Measurements from ENCODE around the gene ACSF3.
A peak's percentile ranks its signal among the peaks of the same experiment; 100 is the strongest.

Gene ACSF3

DNA sequence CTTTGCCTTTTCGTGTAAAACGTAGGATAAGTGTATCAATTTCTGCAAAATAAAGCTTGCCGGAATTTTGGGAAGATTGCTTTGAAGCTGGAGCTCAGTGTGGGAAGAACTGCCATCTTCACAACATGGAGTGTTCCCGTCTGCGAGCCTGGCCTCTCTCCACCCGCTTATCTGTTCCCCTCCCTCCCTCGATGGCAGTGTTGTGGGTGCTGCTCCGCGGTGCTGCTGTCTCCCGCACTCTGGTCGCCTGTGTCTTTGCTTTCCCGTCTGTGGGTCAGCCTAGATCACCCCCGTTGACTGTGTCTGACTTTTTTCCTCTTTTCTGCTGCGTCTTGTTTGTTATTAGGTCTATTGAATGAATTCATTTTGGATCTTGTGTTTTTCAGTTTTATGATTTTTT lies 17.0 kb downstream of the ACSF3 start:
- TF ChIP-seq, protein P1, sequence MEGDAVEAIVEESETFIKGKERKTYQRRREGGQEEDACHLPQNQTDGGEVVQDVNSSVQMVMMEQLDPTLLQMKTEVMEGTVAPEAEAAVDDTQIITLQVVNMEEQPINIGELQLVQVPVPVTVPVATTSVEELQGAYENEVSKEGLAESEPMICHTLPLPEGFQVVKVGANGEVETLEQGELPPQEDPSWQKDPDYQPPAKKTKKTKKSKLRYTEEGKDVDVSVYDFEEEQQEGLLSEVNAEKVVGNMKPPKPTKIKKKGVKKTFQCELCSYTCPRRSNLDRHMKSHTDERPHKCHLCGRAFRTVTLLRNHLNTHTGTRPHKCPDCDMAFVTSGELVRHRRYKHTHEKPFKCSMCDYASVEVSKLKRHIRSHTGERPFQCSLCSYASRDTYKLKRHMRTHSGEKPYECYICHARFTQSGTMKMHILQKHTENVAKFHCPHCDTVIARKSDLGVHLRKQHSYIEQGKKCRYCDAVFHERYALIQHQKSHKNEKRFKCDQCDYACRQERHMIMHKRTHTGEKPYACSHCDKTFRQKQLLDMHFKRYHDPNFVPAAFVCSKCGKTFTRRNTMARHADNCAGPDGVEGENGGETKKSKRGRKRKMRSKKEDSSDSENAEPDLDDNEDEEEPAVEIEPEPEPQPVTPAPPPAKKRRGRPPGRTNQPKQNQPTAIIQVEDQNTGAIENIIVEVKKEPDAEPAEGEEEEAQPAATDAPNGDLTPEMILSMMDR (IDR thresholded peaks at IDR 0.05; ENCODE audit: insufficient read depth, low read depth, low read length, missing control alignments) = no peak
- no peak for DNase-seq (ENCODE audit: low read depth)
- no peak overlapping the region for H3K4me3 ChIP-seq (ENCODE audit: low read depth, low read length)

DNA sequence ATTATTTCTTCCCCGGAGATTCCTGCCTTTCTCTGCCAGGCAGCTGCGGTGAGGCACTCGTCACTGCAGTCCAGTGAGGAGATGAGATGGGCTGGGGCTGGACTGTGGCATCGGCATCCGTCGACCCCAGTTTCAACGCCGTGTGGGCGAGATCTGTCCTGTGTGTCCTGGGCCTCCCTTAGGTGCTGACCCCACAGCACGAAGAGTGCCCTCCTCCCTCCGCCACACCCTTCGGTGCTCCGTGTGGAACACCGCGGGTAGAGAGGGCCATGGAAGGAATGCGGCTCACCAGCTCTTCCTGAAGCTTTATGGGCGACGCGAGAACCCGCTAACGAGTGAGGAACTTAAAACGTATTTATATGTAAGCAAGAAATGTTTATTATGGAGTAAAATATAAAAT lies 17.6 kb downstream of the ACSF3 start:
- no peak overlapping the region for H3K4me3 ChIP-seq (ENCODE audit: low read depth, low read length)
- TF ChIP-seq, protein P1 (IDR thresholded peaks at IDR 0.05; ENCODE audit: insufficient read depth, low read depth, low read length, missing control alignments) = no peak

DNA sequence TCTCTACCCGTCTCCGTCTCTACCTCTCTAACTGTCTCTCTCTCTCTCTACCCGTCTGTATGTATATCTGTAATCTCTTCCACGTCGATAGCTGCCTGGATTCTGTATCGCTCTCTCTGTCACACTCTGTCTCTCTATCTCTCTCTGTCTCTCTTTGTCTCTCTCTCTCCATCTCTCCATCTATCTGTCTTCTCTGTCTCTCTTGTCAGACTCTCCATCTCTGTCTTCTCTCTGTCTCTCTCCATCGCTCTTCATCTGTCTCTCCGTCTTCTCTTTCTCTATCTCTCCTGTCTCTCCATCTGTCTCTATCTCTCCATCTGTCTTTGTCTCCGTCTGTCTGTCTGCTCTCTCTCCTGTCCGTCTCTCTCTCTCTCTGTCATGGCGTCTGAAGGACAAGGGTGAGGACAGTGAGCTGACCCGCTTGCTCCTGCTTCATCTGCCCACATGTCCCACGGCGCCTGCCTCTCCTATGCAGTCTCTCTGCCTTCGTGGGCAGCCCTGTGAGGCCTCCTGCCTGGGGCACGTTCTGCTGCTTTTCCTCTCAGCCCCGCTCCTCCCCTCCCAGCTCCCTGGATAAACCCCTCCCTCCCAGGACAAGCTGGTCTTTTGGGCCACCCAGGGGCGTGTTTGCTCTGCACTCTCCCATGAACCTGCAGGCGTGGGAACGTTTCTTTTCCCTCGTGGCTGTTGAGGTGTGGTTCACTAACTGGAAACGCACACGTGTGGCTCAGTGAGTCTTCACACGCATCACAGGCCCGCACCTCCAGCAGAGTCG lies 18.9 kb downstream of the ACSF3 start:
- no peak for DNase-seq (ENCODE audit: low read depth)
- TF ChIP-seq, protein P1 (IDR thresholded peaks at IDR 0.05; ENCODE audit: insufficient read depth, low read depth, low read length, missing control alignments) = no peak
- H3K4me3 ChIP-seq (ENCODE audit: low read depth, low read length) = no peak overlapping the region

More for the DNA sequence above, 17.6 kb downstream of the ACSF3 start:
- DNase-seq (ENCODE audit: low read depth) = no peak

DNA sequence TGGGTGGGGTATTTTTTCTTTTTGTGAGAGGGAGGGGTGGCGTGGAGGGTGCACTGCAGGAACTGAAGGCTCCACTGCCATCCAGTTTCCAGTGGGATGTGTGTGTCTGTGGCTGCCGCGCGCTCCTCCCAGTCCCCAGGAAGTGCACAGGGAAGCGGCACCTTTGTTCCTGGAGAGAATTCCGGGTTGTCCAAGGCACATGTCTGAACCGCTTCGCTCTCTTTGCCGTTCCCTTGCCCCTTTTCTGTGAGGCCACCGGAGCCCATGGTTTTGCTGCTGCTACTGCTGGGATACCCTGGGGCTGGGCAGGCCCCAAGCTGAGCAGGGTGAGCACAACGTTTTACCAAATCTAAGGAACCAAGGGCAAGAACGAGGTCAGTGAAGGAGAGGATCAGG lies 19.5 kb downstream of the ACSF3 start:
- H3K4me3 ChIP-seq (ENCODE audit: low read depth, low read length) = peak overlapping the region; percentile 62
- DNase-seq (ENCODE audit: low read depth) = no peak
- TF ChIP-seq, protein P1 (IDR thresholded peaks at IDR 0.05; ENCODE audit: insufficient read depth, low read depth, low read length, missing control alignments) = no peak

DNA sequence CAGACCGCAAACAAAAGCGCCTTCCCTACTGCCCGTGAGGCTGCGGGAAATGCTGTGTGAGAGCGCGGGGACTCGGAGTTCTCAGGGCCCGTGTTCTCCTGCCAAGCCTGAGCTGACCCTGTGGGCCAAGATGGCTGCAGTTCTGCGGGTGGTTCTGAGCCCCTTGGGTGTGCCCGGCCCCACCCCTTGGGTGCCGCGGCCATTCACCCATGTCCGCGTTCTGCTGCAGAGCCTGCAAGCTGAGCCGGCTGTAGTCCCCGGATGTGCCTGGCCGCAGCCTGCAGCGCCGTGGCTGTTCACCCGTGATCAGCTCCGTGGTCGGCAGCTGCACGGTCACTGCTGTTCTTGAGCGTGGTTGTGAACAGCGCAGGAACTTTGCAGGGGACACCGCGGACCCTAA lies 20.0 kb downstream of the ACSF3 start:
- TF ChIP-seq, protein P1 (IDR thresholded peaks at IDR 0.05; ENCODE audit: insufficient read depth, low read depth, low read length, missing control alignments) = no peak
- DNase-seq (ENCODE audit: low read depth) = peak; percentile 76
- H3K4me3 ChIP-seq (ENCODE audit: low read depth, low read length) = peak overlapping the region; percentile 62

DNA sequence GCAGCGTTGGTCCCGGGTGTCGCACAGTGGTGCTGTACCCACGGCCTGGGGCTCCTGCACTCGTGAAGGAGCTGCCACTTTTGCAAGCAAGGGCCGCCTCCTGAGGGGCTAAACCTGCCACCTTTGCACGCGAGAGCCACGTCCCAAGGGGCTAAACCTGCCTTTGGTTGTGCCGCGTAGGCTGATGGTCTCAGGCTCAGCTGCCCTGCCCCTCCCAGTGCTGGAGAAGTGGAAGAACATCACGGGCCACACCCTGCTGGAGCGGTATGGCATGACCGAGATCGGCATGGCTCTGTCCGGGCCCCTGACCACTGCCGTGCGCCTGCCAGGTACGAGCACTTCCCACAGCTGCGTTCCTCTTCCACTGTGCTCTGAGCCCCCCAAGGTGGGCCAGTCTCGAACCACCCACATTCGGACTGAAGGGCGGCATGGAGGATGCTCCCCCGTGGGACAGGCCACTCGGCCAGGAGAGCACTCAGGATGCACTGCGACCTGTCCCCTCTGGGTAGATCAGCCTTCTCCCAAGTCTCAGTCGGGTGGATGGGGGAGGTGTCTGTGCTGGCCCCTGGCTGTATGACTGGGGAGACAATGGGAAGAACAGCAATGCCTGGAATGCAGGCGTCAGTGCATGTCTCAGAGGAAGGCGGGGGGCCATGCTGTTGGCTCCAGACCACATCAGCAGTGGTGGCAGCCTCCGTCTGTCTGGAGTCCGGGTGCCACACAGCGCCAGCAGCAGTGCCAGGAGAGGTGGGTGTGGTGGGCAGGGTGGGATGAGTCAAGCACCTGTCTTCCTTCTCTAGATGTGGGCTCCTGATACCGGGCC lies 20.7 kb downstream of the ACSF3 start:
- TF ChIP-seq, protein P1 (IDR thresholded peaks at IDR 0.05; ENCODE audit: insufficient read depth, low read depth, low read length, missing control alignments) = no peak
- peak; percentile 43 for DNase-seq (ENCODE audit: low read depth)
- H3K4me3 ChIP-seq (ENCODE audit: low read depth, low read length) = peak overlapping the region; percentile 62

Data from GM12865 (cell line).